NCI-H2029 treated with DMSO at 0.1 percent for 48 hours (cell line): Measurements from ENCODE around the gene UGT3A1.
A peak's percentile ranks its signal among the peaks of the same experiment; 100 is the strongest.
"Not testable (repeated sequence)": the region's sequence is repeated elsewhere in the genome, so short reads cannot be mapped to it uniquely, and the experiment has no call there.

Source experiments
- DNase-seq: peaks from one replicate; lab custom pipeline; 2025; lab: John Stamatoyannopoulos, UW

UGT3A1 gene

DNA sequence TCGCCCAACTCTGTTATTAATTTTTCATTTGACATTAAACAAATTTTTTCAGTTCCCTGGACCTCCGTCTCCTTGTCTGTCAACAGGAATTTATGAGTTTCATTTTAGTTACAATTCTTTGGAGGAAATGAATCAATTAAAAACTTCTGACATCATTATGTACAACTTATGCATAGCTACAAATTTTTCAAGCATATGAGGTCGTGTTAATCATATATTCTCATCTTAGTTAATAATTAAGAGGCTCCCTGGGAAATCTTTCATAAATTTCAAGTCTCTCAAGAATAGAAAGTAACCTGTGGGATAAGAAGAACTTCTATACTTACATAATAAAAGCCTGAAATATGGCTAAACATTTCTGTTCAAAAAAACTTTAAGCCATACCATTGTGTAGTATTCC, 3.4 kb downstream of the UGT3A1 start:
- no peak for DNase-seq

DNA sequence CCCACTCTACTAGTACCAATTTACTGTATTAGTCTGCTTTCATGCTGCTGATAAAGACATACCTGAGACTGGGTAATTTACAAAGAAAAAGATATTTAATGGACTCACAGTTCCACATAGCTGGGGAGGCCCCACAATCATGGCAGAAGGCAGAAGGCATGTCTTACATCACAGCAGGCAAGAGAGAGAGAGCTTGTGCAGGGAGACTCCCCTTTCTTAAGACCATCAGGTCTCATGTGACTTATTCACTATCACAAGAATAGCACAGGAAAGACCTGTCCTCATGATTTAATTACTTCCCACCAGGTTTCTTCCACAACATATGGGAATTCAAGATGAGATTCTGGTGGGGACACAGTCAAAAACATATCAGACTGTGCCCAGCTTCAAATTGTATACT, 11.5 kb downstream of the UGT3A1 start:
- DNase-seq: no peak

DNA sequence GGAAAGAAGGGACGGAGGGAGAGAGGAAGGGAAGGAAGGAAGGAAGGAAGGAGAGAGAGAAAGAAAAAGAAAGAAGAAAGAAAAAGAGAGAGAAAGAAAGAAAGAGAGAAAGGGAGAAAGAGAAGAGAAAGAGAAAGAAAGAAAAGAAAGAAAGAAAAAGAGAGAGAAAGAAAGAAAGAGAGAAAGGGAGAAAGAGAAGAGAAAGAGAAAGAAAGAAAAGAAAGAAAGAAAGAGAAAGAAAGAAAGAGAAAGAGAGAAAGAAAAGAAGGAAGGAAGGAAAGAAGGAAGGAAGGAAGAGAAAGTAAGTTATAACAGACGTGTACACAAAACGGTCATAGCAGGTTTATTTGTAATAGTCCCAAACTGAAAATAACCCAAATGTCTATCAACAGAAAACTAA, 14.3 kb downstream of the UGT3A1 start:
- not testable (repeated sequence) for DNase-seq

DNA sequence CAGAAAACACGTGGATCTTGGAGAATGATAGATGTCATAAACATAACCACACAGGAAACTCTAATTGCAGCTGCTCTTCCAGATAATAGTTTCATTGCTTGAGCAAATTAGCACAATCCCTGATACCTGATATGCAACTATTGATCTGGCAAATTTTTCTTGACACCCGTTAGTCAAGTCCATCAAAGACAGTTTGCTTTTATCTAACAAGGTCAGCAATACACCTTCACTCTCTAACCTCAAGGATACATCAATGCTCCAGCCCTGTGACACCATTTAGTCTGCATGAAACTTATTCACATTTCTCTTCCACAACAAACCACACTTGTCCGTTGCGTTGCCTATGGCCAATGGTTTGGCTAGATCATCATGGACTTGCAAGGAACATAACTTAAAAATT, 16.6 kb downstream of the UGT3A1 start:
- no peak for DNase-seq

DNA sequence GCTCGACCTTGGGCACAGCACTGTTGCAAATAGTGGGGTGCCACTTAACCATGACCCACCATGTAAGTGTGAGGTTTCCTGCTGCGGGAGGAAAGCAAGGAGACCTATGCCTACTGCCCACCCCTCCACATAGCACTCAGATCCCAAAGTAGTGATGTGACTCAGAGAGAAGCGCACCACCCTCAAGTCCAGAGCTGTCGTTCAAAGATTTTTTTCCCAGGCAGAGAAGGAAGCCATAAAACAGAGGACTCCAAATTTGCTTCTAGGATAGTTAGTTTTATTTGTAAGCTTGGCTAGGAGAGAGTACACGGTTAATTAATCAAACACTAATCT, 19.3 kb downstream of the UGT3A1 start:
- no peak for DNase-seq

DNA sequence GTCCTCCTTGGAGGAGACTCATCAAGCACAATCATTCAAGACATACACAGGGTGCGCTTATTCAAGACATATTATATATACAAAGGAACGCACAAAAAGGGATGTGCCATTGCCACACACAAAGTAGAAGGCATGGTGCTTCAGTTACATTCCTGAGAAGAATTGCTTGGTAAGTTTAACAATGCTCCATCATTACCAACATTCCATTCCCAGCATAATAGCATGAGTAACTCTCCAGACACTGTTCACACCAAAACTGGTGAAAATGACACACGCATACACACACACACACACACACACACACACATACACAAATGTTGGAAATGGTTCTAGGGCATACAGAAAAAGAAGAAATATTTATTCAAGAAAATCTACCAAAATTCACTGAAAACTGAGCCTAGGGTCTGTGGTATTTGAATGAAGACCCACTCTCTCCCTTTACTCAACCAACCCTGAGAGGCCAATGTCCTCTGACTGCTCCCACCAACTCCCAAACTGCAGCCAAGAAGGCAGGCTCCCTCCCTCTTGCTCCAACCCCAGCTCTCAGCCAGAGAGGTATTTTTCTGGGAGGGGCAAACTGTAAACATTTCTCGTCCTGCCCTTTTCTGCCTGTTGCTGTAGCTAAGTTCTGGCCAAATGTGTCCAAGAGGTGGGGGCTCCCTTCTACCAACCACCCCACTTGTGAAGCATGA, 19.9 kb downstream of the UGT3A1 start:
- DNase-seq: no peak

DNA sequence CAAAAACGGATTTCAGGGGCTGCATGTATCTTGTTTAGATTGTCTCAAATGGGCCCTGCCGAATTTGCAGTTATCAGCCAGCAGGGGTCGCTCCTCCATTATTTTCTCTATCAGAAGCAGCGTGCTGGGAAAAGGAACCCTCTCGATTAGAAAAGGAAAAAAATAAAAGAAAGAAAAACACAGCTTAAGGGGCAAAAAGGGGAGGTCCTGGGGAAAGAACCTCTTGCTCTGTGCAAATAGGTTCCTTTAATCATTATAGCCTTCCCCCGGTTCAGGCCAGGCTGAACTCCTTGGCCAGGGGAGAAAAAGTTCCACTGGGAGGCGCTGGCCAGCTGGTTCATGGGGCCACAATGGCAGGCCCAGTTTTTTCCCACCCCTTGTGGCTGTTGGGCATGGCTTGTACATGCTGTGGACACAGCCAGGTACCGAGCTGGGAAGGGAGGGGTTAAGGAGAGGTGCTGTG, 27.8 kb downstream of the UGT3A1 start:
- no peak for DNase-seq

DNA sequence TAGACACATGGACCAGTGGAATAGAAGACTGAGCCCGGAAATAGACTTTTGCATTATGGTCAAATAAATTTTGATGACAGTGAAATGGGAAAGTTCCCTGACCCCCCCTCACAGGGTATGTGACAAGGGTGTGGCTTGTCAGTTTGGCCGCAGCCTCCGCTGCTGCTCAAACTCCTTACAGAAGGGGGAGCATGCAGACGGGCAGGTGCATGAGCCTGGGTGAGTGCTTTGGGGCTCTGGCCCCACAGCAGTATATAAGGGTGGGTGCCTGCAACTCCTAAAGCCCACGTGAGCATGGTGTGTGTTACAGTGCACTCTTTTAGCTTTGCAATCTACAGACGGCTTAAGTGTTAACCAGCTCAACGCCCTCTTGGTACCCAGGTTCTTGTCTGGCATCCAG, 30.9 kb downstream of the UGT3A1 start:
- DNase-seq: no peak

DNA sequence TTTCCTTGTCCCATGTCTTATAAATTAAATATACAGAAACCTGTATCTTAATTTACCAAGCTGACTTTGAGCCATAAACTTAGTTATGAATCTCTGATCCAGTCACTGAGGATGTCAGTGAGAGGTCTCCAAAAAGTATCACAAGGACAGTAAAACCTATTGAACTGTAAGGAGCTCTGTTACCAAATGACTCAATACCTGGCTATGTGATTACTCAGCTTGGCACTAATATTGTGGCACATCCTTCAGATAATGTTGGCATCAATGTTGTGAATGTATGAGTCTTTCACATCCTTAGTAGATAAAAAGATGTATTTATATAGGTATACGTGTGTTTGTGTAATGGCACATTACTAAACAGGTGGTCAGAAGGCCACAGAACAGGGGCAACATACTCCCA, 34.8 kb downstream of the UGT3A1 start:
- DNase-seq: no peak

DNA sequence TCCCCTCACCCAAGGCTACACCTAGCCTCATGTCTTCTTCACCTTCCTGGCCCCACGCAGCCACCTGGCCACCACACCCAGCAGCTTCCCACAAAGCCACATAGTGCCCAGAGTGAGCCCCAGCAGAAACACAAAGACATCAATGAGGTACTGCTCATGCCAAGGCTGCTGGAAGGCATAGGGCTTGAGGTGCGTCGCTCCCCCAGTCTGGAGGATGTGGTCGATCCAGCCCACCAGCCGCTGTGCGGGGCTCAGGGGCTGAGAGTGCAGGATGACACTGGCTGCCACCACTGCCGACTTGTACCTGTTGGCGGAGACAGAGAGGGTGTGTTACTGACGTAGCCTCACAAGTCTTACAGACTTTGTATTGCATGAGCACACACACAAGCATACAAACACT, 37.0 kb downstream of the UGT3A1 start:
- no peak for DNase-seq

DNA sequence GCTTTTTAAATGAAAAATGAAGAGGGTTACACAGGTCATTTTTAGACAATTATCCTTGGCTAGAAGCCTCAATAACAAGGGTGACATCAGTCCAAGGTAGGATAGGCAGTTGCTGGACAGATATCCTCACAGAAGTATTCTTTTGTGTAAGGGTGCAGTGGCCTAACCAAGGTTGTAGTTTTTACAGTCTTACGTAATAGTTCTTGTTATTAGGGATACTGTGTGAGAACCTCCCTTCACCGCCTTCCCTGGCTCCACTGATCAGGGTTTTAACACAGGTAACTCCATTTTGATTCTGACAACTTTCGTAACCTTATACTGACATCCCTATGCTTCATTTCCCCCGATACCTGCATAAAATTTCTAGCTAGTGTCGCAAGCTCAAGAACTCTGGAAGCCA, 44.1 kb downstream of the UGT3A1 start:
- no peak for DNase-seq

DNA sequence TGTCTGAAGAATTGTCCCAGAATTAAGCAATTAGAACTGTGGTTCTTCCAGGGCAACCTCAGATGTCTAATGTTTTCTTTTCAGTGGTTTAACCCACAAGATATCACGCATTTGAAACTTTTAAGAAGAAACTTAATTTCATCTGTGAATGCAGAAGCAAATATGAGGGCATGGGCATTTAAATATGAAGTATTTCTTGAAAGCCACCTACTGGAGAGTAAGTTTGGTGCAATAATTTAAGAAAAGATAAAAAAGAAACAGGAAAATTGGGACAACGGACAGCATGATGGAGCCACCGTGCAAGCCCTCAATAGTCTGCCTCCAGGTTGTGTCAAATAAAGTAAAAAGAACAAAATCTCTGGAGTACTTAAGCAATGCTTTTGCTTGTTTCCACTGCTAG, 51.6 kb downstream of the UGT3A1 start:
- no peak for DNase-seq

DNA sequence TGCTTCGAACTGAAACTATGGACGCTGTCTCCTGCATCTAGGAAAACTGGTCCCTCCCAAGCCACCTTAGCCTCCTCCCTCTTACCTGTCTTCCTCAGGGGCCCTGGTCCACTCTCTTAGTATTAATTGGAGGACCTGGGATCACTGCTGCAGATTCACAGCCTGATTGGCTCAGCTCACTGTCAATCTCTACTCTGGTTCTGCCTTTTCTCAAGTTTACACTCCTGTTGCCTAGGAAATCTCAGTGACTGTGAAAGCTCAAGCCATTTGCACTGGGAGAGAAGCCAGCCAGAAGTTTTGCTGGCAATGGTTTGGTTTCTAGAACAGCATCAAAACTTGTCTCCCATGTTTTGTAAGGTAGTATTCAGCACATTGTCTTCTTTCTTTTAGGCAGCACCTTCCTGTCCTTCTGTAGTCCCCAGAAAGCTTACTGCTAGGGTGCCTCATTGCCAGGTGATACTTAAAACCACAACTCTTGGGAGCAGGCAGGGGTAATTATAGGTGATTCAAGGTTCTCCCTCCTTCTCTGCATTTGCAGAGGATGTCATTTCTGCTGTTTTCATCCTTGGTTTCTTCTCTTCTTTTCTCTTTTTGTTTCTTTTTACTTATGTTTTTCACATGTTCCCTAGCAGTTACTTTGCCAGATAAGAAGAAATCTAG, 52.5 kb downstream of the UGT3A1 start, which contains the start of gene CAPSL:
CAPSL (minus strand) TSS at position 55 of the 660 bp plus-strand sequence. CDS start 17,502 bp downstream, outside the sequence.
- DNase-seq: no peak

DNA sequence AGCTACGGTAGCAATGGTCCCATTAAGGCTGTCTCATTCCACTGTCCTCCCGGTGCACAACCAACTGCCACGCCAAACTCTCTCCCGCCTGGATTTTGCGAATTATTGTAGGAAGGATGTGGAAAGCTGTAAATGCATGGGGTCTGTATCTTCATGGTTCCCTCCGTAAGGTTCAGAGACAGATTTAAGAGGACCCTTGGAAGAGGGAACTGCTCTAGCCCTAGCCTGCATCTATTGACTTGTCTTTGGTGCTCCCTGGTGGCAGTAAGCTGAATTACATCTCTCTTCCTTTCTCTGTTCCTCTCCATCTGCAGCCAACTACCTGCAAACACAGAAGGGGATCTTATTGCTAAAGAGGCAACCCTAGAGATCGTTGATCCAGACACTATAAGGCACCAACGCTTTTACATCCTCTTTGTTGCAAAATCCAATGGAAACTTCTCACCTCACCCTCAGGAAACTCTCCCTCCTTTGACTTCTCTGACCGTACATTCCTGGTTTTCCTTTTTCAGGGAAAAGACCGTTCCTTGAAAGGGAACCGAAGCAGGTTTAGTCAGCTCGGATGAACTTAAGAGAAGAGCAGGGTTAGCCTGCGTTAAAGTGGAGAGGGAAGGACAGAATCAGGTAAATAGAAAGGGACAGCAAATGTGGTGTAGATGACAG, 64.7 kb downstream of the UGT3A1 start:
- peak; percentile 58 for DNase-seq

DNA sequence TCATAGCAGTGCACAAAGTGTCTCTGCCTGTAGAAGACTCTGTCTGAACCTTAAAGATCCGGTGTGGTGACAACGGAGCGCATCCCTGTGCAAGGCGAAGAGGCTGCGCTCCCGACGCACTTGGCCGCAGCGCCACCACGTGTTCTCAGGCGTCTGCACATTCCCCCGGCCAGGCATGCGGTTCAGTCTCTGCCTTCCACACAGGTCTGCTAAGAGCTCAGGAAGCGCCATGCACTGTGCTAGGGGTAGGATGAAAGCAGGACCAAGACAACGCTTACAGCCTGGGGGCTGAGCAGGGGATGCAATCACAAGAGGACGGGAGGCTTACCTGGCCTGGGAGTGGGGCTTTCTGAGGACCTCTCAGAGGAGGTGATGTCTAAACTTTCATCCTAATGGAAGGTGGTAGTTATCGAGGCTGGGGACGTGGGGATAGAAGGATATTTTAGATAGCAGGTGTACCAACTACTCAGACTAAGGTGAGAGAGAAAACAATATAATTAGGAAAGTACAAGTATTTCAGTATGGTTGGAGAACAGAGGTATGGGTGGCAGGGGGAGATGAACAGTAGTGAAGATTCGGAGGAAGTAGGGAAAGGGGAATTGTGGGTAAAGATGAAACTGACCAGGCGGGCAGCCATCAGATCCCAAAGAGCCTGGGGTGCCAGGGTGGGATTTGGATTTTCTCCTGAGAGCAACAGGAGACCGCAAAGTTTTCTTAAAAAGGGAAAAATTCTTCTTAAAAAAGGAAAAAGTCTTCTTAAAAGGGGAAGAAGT, 66.1 kb downstream of the UGT3A1 start:
- no peak for DNase-seq

DNA sequence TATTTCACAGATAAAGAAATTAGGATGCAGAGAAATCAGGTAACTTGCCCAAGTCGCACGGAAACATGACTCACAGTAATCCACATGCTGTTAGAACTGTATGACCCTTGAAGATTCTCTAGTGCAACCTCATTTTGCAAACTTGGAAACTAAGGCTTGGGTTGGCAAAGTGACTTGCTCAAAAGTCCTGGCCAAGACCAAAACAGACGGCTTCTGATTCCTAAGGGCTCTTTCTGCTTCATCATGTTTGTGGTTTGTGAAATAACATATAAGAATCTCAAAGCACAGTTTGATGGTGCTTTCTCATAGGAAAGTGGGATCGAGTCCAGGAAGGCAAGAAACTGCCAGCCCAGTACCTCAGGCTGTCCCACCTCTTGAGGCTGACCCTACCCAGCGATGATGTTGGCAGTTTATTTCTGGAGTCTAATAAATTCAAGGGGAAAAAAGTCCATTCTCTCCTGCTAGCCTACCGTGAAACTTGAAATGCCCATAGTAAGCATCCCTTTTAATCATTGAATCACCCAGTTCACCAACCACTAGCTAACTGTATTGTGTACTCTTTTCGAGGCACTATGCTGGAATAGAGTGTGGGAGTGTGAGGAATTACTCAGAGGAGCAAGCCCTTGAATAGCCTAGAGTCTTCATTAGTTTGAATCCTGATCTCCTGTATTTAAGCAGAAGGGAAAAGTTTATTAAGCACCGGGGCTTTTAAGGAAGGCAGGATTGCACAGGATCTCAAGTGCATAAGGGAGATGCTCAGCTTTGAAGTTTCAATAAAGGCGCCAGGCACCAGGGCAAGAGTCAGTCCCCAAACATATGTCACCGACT, 66.9 kb downstream of the UGT3A1 start:
- no peak for DNase-seq

DNA sequence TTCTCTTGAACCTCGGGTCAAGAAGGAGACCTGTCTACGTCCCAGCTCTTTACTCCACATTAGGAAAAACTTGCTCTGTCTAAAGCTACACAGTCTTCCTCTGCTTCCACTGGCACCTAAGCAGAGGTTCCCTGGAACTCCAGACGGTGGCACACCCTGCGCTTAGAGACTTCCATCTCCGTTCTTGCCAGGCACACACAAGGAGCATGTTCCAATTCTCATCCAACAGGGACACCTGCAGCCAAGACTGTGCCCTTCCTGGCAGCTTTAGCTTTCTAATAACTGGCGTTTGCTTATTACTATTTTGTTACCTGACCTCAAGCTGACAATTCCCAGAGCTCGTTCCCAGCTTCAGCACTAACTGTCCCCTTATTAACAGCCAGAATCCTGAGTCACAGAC, 68.7 kb downstream of the UGT3A1 start:
- DNase-seq: no peak

DNA sequence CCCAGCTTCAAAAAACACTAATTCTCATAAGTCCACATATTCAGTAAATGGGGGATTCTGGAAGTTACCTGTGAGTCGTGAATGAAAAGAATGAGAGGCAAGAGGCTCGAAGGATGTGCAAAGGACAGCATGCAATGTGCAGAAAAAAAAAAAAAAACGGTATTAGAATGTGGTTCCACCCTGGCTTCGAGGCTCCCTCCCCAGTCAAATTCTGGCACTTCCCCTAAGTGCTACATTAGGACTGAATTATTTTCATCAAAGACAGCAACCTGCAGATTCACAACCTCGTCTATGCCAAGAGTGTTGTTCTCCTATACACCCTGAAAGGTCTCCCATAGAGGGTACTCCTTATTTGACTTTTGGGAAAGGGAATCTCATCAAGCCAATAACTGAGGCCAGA, 69.3 kb downstream of the UGT3A1 start:
- DNase-seq: no peak

DNA sequence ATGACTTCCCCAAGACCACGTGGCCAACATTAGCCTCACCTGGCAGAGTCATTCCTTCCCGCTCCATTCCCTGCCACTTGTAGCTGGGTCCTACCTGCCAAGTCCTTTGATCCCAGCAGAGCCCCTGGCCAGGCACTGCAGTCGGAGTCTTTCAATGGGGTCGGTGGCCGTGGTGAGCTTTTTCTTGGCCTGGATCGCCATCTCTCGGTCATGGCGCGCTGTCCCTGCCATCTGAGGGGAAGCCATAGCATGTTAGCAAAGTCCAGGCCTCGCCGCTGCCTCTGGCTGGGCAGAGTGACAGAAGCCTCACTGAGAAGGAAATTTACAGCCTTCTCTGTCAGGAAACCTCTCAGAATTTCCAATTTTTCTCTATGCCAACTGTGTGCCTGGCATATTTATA, 70.3 kb downstream of the UGT3A1 start:
- no peak for DNase-seq

DNA sequence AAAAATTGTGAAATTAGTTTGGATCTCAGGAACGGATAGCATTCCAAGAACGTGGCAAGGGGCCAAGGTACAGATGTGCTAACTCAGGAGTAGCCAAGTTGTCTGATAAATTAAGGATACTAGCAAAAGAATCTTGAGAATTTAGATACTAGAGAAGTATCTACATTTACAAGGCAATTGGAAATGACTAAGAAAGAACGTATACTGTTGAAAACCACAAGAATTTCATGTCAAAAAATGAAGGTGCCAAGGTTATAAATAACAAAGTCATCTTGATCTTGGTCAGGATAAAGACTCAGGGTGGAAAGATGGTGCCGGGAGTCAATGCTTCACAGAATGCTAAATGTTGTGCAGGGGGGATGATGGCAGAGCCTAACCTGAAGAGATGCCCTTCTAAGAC, 72.0 kb downstream of the UGT3A1 start:
- DNase-seq: no peak

DNA sequence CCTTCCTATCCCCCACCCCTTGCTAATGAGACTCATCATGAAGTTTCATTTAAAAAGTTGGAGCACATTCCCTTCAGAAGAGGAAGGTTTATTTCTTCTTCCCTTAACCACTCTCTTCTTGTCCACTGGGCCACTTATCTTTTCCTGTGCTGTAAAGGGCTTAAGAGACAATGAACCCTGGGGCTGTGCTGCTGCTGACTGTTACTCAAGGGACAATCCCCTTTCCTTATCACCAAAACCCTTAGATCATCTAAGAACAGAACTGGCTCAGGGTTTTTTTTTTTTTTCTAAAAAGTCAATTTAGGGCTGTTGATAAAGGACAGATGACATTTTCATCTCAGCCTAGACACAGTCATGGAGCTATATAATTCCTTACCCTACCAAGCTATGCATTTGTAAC, 82.4 kb downstream of the UGT3A1 start:
- no peak for DNase-seq

DNA sequence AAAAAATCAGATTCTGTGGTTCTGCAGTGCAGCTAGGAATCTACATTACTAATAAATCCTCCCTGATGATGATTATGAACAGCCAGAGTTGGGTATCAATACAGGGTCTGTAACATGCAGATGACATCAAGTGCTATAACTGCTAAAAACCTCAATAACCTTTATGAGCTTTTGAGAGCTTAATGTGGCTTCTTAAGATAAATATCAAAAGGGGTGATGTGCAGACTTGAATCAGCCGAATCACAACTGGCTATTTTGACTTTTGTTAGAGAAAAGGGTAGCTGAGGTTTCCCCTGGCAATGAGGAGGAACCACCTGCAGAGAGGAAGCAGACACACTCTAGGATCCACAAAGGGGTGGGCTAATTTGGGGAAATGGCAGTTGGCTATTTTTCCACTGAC, 83.0 kb downstream of the UGT3A1 start:
- no peak for DNase-seq
